Thyroid gland (tissue), 4 donors: ENCODE results near the gene CTXND1.

Experiments used
- POLR2A ChIP-seq, 2 donors: fragments of 450-650 bp; IDR thresholded peaks; one replicate each; pipeline ENCODE4 v1.6.1; 2017; ENCODE audit warnings: antibody characterized with exemption in 2 of 2, mild to moderate bottlenecking in 2 of 2, moderate library complexity in 1 of 2
- TF ChIP-seq, protein P1 (sequence below), 6 experiments: fragments of 200-600 bp in 3 of 6; fragments of 450-650 bp in 3 of 6; sonication (generic) in 3 of 6; IDR thresholded peaks; one replicate each; pipeline ENCODE4 v1.5.1; 2016 to 2019; ENCODE audit warnings: antibody characterized with exemption in 6 of 6, mild to moderate bottlenecking in 2 of 6, inconsistent platforms in 1 of 6, moderate library complexity in 1 of 6

GRCh38 chr15:80228959-80229610 lies 22.9 kb downstream of the CTXND1 start:
- TF ChIP-seq, protein P1, sequence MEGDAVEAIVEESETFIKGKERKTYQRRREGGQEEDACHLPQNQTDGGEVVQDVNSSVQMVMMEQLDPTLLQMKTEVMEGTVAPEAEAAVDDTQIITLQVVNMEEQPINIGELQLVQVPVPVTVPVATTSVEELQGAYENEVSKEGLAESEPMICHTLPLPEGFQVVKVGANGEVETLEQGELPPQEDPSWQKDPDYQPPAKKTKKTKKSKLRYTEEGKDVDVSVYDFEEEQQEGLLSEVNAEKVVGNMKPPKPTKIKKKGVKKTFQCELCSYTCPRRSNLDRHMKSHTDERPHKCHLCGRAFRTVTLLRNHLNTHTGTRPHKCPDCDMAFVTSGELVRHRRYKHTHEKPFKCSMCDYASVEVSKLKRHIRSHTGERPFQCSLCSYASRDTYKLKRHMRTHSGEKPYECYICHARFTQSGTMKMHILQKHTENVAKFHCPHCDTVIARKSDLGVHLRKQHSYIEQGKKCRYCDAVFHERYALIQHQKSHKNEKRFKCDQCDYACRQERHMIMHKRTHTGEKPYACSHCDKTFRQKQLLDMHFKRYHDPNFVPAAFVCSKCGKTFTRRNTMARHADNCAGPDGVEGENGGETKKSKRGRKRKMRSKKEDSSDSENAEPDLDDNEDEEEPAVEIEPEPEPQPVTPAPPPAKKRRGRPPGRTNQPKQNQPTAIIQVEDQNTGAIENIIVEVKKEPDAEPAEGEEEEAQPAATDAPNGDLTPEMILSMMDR (IDR thresholded peaks at IDR 0.05): no peak
- TF ChIP-seq POLR2A (IDR thresholded peaks at IDR 0.05): no peak
